Measurements from ENCODE around the gene CSNK1D.
"Not testable (repeated sequence)": the region's sequence is repeated elsewhere in the genome, so short reads cannot be mapped to it uniquely, and the experiment has no call there.

The CSNK1D gene

GRCh38 chr17:82195675-82196672, 77.5 kb downstream of the CSNK1D start:
- no peak overlapping the region for H3K4me3 ChIP-seq (ENCODE audit: low read length)
- no peaks in the 10 kb centered on the region for H3K4me1 ChIP-seq (ENCODE audit: insufficient read depth, low read length)
- no peak overlapping the region for H2AFZ ChIP-seq (ENCODE audit: low read depth, low read length)
- H3K36me3 ChIP-seq (ENCODE audit: insufficient read depth, low read length): peaks cover 67% of the 10 kb centered on the region
- H3K27me3 ChIP-seq (ENCODE audit: insufficient read depth, low read length): no peaks in the 10 kb centered on the region
- H3K9me3 ChIP-seq (ENCODE audit: low read length): no peaks in the 10 kb centered on the region

DNA sequence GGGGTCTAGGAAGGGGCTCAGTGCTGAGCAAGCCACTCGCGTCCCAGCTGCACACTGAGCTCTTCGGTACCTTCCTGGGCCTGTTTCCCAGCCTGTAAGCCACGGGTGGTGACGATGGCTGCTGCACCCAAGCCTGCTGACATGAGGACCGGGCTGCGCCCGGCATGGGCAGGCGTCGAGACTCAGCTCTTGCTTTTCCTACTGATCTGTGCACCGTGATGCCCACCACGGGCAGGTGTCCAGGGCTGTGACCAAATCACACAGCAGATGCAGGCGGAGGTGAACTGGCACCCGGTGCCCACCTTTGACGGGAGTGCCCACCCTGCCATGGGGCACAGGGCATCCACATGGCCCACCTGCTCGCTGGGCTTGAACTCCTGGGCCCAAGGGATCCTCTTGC, 78.7 kb downstream of the CSNK1D start:
- Histone ChIP-seq H3K4me3 (ENCODE audit: low read length) (no peak overlapping the region), H3K4me1 (ENCODE audit: insufficient read depth, low read length) (no peaks in the 10 kb centered on the region), H3K36me3 (ENCODE audit: insufficient read depth, low read length) (peaks cover 68% of the 10 kb centered on the region), H3K9me3 (ENCODE audit: low read length) (no peaks in the 10 kb centered on the region), H2AFZ (ENCODE audit: low read depth, low read length) (no peak overlapping the region), H3K27me3 (ENCODE audit: insufficient read depth, low read length) (no peaks in the 10 kb centered on the region)

DNA sequence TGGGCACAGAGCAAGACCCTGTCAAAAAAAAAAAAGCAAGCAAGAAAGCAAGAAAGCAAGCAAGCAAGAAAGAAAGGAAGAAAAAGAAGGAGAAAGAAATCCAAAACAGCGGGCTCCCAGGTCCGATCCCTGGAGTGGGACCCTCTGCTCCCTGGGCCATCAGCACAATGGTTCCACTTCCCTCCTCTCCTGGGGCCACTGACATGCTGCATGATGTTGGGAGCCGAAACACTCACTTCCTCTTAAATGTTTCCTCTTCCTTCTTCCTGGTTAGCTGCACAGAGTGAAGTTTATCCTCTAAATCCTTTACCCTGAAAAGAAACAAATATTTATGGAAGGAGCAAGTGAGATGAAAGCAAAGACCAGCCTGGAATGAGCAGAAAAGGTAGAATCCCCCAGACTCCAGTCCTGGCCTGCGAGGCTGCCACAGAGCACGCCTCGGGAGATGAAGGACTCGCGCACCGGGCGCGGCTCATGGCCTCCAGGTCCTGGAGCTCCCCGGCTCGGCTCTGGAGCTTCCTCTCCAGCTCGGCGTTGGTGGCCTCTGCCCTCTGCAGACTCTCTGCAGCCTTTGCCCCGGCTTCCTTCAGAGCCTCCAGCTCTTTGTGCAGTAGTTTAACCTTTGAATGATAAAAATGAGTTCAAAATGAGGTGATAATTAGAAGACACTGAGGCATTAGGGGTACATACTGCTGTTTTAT, 79.8 kb downstream of the CSNK1D start:
- Histone ChIP-seq H3K9me3 (ENCODE audit: low read length) (no peaks in the 10 kb centered on the region), H3K27me3 (ENCODE audit: insufficient read depth, low read length) (no peaks in the 10 kb centered on the region), H3K4me1 (ENCODE audit: insufficient read depth, low read length) (no peaks in the 10 kb centered on the region), H3K4me3 (ENCODE audit: low read length) (no peak overlapping the region), H3K36me3 (ENCODE audit: insufficient read depth, low read length) (peaks cover 62% of the 10 kb centered on the region), H2AFZ (ENCODE audit: low read depth, low read length) (no peak overlapping the region)

- not testable (repeated sequence) for H3K4me3 ChIP-seq (ENCODE audit: low read length); H2AFZ ChIP-seq (ENCODE audit: low read depth, low read length); H3K4me1 ChIP-seq (ENCODE audit: insufficient read depth, low read length); H3K27me3 ChIP-seq (ENCODE audit: insufficient read depth, low read length); H3K9me3 ChIP-seq (ENCODE audit: low read length)
- H3K36me3 ChIP-seq (ENCODE audit: insufficient read depth, low read length): peaks cover 58% of the 10 kb centered on the region
Measured at GRCh38 chr17:82193050-82193449, 80.5 kb downstream of the CSNK1D start.

Measured in neuron (in vitro differentiated cells).